ENCODE measurements around the gene RYK.

DNA sequence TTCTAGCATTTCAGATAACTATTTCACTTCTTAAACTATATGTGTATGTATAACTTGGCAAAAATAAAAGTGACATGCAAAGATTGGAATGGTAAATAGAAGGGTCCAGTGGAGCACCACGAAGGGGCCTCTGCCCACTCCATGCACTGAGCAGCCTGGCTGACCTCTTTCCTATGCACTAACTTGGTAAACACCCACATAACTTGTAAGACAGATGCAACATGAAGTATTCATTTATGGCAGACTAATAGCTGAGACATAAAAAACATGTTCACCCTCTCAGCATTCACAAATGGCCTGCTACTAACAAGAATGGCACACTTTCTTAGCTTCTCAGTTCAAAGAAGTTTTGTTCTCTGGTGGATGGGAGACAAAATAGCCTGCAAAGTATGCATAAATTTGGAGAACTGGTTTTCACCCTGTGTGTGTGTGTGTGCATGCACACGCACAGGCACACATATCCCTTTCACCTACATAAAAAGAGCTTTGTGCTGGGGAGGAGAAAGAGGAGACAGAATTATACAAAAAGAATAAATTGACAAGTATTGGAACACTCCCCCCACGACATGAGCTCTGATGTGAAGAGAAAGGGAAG lies 26.5 kb upstream of the RYK start:
- TF ChIP-seq POLR2A (IDR thresholded peaks at IDR 0.05; ENCODE audit: low read depth, low read length) = no peak
- no peak for TF ChIP-seq POLR2AphosphoS5 (IDR thresholded peaks at IDR 0.05; ENCODE audit: low read depth, low read length)
- TF ChIP-seq TAF1 (IDR thresholded peaks at IDR 0.05; ENCODE audit: low read depth, low read length) = no peak
- no peak for TF ChIP-seq SPI1 (IDR thresholded peaks at IDR 0.05; ENCODE audit: low read depth, low read length)
